ENCODE results near the gene PLGRKT.

The PLGRKT gene

GRCh38 chr9:5388026-5388819 is 49.5 kb downstream of the PLGRKT start:
- no peaks in the 10 kb centered on the region for H3K27me3 ChIP-seq (ENCODE audit: control insufficient read depth, insufficient read depth, low read length, poor library complexity, severe bottlenecking)
- peaks cover 4% of the 10 kb centered on the region for H3K4me1 ChIP-seq (ENCODE audit: control insufficient read depth, insufficient read depth, low read length)
- no peaks in the 10 kb centered on the region for H3K36me3 ChIP-seq (ENCODE audit: control insufficient read depth, insufficient read depth, low read length)
- no peak overlapping the region for H3K4me3 ChIP-seq (ENCODE audit: insufficient read depth, low read depth, low read length)
- no peaks in the 10 kb centered on the region for H3K9me3 ChIP-seq (ENCODE audit: control insufficient read depth, low read length)
- 91 to 93% methylated on average over 3 to 5 of the region's 5 CpGs for WGBS, 2 experiments
- no peak overlapping the region for H3K27ac ChIP-seq (ENCODE audit: insufficient read depth, low read depth, low read length, poor library complexity, severe bottlenecking)

GRCh38 chr9:5384436-5384835 is 53.3 kb downstream of the PLGRKT start:
- Histone ChIP-seq H3K36me3 (ENCODE audit: control insufficient read depth, insufficient read depth, low read length) (no peaks in the 10 kb centered on the region), H3K27ac (ENCODE audit: insufficient read depth, low read depth, low read length, poor library complexity, severe bottlenecking) (no peak overlapping the region), H3K4me1 (ENCODE audit: control insufficient read depth, insufficient read depth, low read length) (peaks cover 4% of the 10 kb centered on the region), H3K4me3 (ENCODE audit: insufficient read depth, low read depth, low read length) (no peak overlapping the region), H3K9me3 (ENCODE audit: control insufficient read depth, low read length) (no peaks in the 10 kb centered on the region), H3K27me3 (ENCODE audit: control insufficient read depth, insufficient read depth, low read length, poor library complexity, severe bottlenecking) (no peaks in the 10 kb centered on the region)

GRCh38 chr9:5382479-5382878 is 55.2 kb downstream of the PLGRKT start:
- H3K27me3 ChIP-seq (ENCODE audit: control insufficient read depth, insufficient read depth, low read length, poor library complexity, severe bottlenecking): no peaks in the 10 kb centered on the region
- no peak overlapping the region for H3K27ac ChIP-seq (ENCODE audit: insufficient read depth, low read depth, low read length, poor library complexity, severe bottlenecking)
- no peaks in the 10 kb centered on the region for H3K4me1 ChIP-seq (ENCODE audit: control insufficient read depth, insufficient read depth, low read length)
- 80 to 82% methylated on average over 3 of the region's 3 CpGs for WGBS, 2 experiments
- no peaks in the 10 kb centered on the region for H3K9me3 ChIP-seq (ENCODE audit: control insufficient read depth, low read length)
- H3K36me3 ChIP-seq (ENCODE audit: control insufficient read depth, insufficient read depth, low read length): no peaks in the 10 kb centered on the region
- H3K4me3 ChIP-seq (ENCODE audit: insufficient read depth, low read depth, low read length): no peak overlapping the region

GRCh38 chr9:5375790-5376477 is 61.8 kb downstream of the PLGRKT start:
- Histone ChIP-seq H3K9me3 (ENCODE audit: control insufficient read depth, low read length) (no peaks in the 10 kb centered on the region), H3K4me1 (ENCODE audit: control insufficient read depth, insufficient read depth, low read length) (no peaks in the 10 kb centered on the region)
- 91% methylated on average over 6 of the region's 6 CpGs for WGBS, 2 experiments

GRCh38 chr9:5375091-5375490 is 62.6 kb downstream of the PLGRKT start:
- H3K9me3 ChIP-seq (ENCODE audit: control insufficient read depth, low read length): no peaks in the 10 kb centered on the region
- H3K36me3 ChIP-seq (ENCODE audit: control insufficient read depth, insufficient read depth, low read length): no peaks in the 10 kb centered on the region
- H3K4me1 ChIP-seq (ENCODE audit: control insufficient read depth, insufficient read depth, low read length): no peaks in the 10 kb centered on the region
- WGBS, 2 experiments: 94% methylated on average over 1 of the region's 1 CpG
- H3K27me3 ChIP-seq (ENCODE audit: control insufficient read depth, insufficient read depth, low read length, poor library complexity, severe bottlenecking): no peaks in the 10 kb centered on the region
- no peak overlapping the region for H3K4me3 ChIP-seq (ENCODE audit: insufficient read depth, low read depth, low read length)
- no peak overlapping the region for H3K27ac ChIP-seq (ENCODE audit: insufficient read depth, low read depth, low read length, poor library complexity, severe bottlenecking)

More at GRCh38 chr9:5375790-5376477, 61.8 kb downstream of the PLGRKT start:
- no peaks in the 10 kb centered on the region for H3K27me3 ChIP-seq (ENCODE audit: control insufficient read depth, insufficient read depth, low read length, poor library complexity, severe bottlenecking)
- H3K36me3 ChIP-seq (ENCODE audit: control insufficient read depth, insufficient read depth, low read length): no peaks in the 10 kb centered on the region
- H3K27ac ChIP-seq (ENCODE audit: insufficient read depth, low read depth, low read length, poor library complexity, severe bottlenecking): no peak overlapping the region
- no peak overlapping the region for H3K4me3 ChIP-seq (ENCODE audit: insufficient read depth, low read depth, low read length)

GRCh38 chr9:5364294-5365024 is 73.3 kb downstream of the PLGRKT start:
- WGBS, 2 experiments: 82 to 92% methylated on average over 2 to 3 of the region's 3 CpGs
- Histone ChIP-seq H3K36me3 (ENCODE audit: control insufficient read depth, insufficient read depth, low read length) (no peaks in the 10 kb centered on the region), H3K4me3 (ENCODE audit: insufficient read depth, low read depth, low read length) (no peak overlapping the region)

GRCh38 chr9:5361326-5362010 is 76.3 kb downstream of the PLGRKT start:
- Histone ChIP-seq H3K36me3 (ENCODE audit: control insufficient read depth, insufficient read depth, low read length) (no peaks in the 10 kb centered on the region), H3K27me3 (ENCODE audit: control insufficient read depth, insufficient read depth, low read length, poor library complexity, severe bottlenecking) (no peaks in the 10 kb centered on the region), H3K4me1 (ENCODE audit: control insufficient read depth, insufficient read depth, low read length) (no peaks in the 10 kb centered on the region), H3K4me3 (ENCODE audit: insufficient read depth, low read depth, low read length) (no peak overlapping the region), H3K27ac (ENCODE audit: insufficient read depth, low read depth, low read length, poor library complexity, severe bottlenecking) (no peak overlapping the region), H3K9me3 (ENCODE audit: control insufficient read depth, low read length) (no peaks in the 10 kb centered on the region)
- WGBS, 2 experiments: 86 to 95% methylated on average over 3 of the region's 3 CpGs

More at GRCh38 chr9:5364294-5365024, 73.3 kb downstream of the PLGRKT start:
- Histone ChIP-seq H3K27ac (ENCODE audit: insufficient read depth, low read depth, low read length, poor library complexity, severe bottlenecking) (no peak overlapping the region), H3K27me3 (ENCODE audit: control insufficient read depth, insufficient read depth, low read length, poor library complexity, severe bottlenecking) (no peaks in the 10 kb centered on the region), H3K9me3 (ENCODE audit: control insufficient read depth, low read length) (no peaks in the 10 kb centered on the region), H3K4me1 (ENCODE audit: control insufficient read depth, insufficient read depth, low read length) (no peaks in the 10 kb centered on the region)

GRCh38 chr9:5360341-5360740 is 77.4 kb downstream of the PLGRKT start:
- H3K9me3 ChIP-seq (ENCODE audit: control insufficient read depth, low read length): no peaks in the 10 kb centered on the region
- no peak overlapping the region for H3K27ac ChIP-seq (ENCODE audit: insufficient read depth, low read depth, low read length, poor library complexity, severe bottlenecking)
- no peaks in the 10 kb centered on the region for H3K36me3 ChIP-seq (ENCODE audit: control insufficient read depth, insufficient read depth, low read length)
- H3K4me3 ChIP-seq (ENCODE audit: insufficient read depth, low read depth, low read length): no peak overlapping the region
- H3K4me1 ChIP-seq (ENCODE audit: control insufficient read depth, insufficient read depth, low read length): no peaks in the 10 kb centered on the region
- H3K27me3 ChIP-seq (ENCODE audit: control insufficient read depth, insufficient read depth, low read length, poor library complexity, severe bottlenecking): no peaks in the 10 kb centered on the region

GRCh38 chr9:5357431-5358105 is 80.2 kb downstream of the PLGRKT start:
- H3K27ac ChIP-seq (ENCODE audit: insufficient read depth, low read depth, low read length, poor library complexity, severe bottlenecking): no peak overlapping the region
- H3K4me1 ChIP-seq (ENCODE audit: control insufficient read depth, insufficient read depth, low read length): no peaks in the 10 kb centered on the region
- H3K27me3 ChIP-seq (ENCODE audit: control insufficient read depth, insufficient read depth, low read length, poor library complexity, severe bottlenecking): no peaks in the 10 kb centered on the region
- no peak overlapping the region for H3K4me3 ChIP-seq (ENCODE audit: insufficient read depth, low read depth, low read length)
- no peaks in the 10 kb centered on the region for H3K36me3 ChIP-seq (ENCODE audit: control insufficient read depth, insufficient read depth, low read length)
- H3K9me3 ChIP-seq (ENCODE audit: control insufficient read depth, low read length): no peaks in the 10 kb centered on the region
- WGBS, 2 experiments: 80 to 82% methylated on average over 1 of the region's 1 CpG

Measured in ectodermal cell (in vitro differentiated cells).